A549 (cell line): ENCODE measurements around the gene PARP8. TPM values are rescaled to one million over a fixed set of nuclear protein-coding genes. Genes with fewer than 3 reads are reported as not detected.
"Not testable (repeated sequence)": the region's sequence is repeated elsewhere in the genome, so short reads cannot be mapped to it uniquely, and the experiment has no call there.

ENCODE experiments used
- ATAC-seq, 2 experiments: fragments of 200-7000 bp in 1 of 2; fragments of >200 bp in 1 of 2; cut with Nextera tagmentation in 1 of 2; cut with Tn5 transposase in 1 of 2; 3 replicates each; pipeline versions ENCODE4 v1.8.0 to v1.9.1; 2018 to 2020; ENCODE audit warnings: mild to moderate bottlenecking in 1 of 2, moderate library complexity in 1 of 2
- CTCF ChIA-PET: fragments of 300-600 bp; sonication (Branson Sonifier 250); formaldehyde crosslinking; extraction: SDS; loops from one replicate; lab custom pipeline; 2021; ENCODE audit warnings: antibody characterized with exemption, inconsistent platforms; lab: Yijun Ruan, JAX
- POLR2A ChIA-PET: fragments of 350-600 bp; formaldehyde crosslinking; extraction: SDS; loops from one replicate; lab custom pipeline; 2021; ENCODE audit warnings: antibody characterized with exemption, inconsistent platforms; lab: Yijun Ruan, JAX
- DNase-seq, 2 experiments: peaks; one replicate each; pipeline versions ENCODE4 v3.0.0 to v3.0.0-alpha.2; 2011 to 2016; ENCODE audit warnings: low read depth in 1 of 2, low spot score in 1 of 2
- FAIRE-seq: peaks from 2 replicates; lab custom pipeline; 2011; peaks lifted over from hg19 to GRCh38; lab: Jason Lieb, UNC
- H3K27ac ChIP-seq, 2 experiments: fragments of >200 bp; sonication (Bioruptor Twin); formaldehyde crosslinking; 3 replicates each; pipeline ENCODE4 v1.5.1; 2016 to 2017
- H3K4me1 ChIP-seq: fragments of >200 bp; sonication (Bioruptor Twin); formaldehyde crosslinking; 3 replicates; pipeline ENCODE4 v1.6.1; 2016
- H3K4me2 ChIP-seq: fragments of >200 bp; sonication (Bioruptor Twin); formaldehyde crosslinking; 3 replicates; pipeline ENCODE4 v1.6.1; 2016
- H3K4me3 ChIP-seq: fragments of >200 bp; sonication (Bioruptor Twin); formaldehyde crosslinking; 3 replicates; pipeline ENCODE4 v1.5.1; 2016
- H3K9me3 ChIP-seq: fragments of >200 bp; sonication (Bioruptor Twin); formaldehyde crosslinking; 3 replicates; pipeline ENCODE4 v1.6.1; 2016
- CBX8 ChIP-seq: fragments of 200-600 bp; sonication (generic); IDR thresholded peaks from 2 replicates; pipeline ENCODE4 v1.6.1; 2016
- CEBPB ChIP-seq, 2 experiments: fragments of >200 bp in 1 of 2; sonication (Bioruptor Twin) in 1 of 2; formaldehyde crosslinking in 1 of 2; IDR thresholded peaks; 2 replicates each; pipeline ENCODE4 v1.6.1; 2012 to 2016
- CTCF ChIP-seq: fragments of >200 bp; sonication (Bioruptor Twin); formaldehyde crosslinking; IDR thresholded peaks from 3 replicates; pipeline ENCODE4 v1.5.1; 2016
- EP300 ChIP-seq, 2 experiments: fragments of >200 bp; sonication (Bioruptor Twin); formaldehyde crosslinking; IDR thresholded peaks; 2 replicates in 1 of 2; 3 replicates in 1 of 2; pipeline ENCODE4 v1.6.1; 2016 to 2017
- GATA3 ChIP-seq: IDR thresholded peaks from 2 replicates; pipeline ENCODE4 v1.6.1; 2012; ENCODE audit warnings: borderline replicate concordance
- JUNB ChIP-seq: fragments of >200 bp; sonication (Bioruptor Twin); formaldehyde crosslinking; IDR thresholded peaks from 2 replicates; pipeline ENCODE4 v1.6.1; 2016
- KDM1A ChIP-seq: fragments of 200-600 bp; sonication (generic); IDR thresholded peaks from 2 replicates; pipeline ENCODE4 v1.6.1; 2016; ENCODE audit warnings: low read depth, mild to moderate bottlenecking
- NR3C1 ChIP-seq: fragments of >200 bp; sonication (Bioruptor Twin); formaldehyde crosslinking; IDR thresholded peaks from 3 replicates; pipeline ENCODE4 v1.6.1; 2017
- ZC3H11A ChIP-seq: fragments of 450-650 bp; IDR thresholded peaks from 2 replicates; pipeline ENCODE4 v1.6.1; 2014; ENCODE audit warnings: antibody characterized with exemption, mild to moderate bottlenecking
- ZNF302 ChIP-seq: fragments of 250-450 bp; sonication (Bioruptor Pico); IDR thresholded peaks from 2 replicates; pipeline ENCODE4 v1.9.0; 2021; ENCODE audit warnings: inconsistent platforms, mild to moderate bottlenecking, moderate library complexity
- WGBS: methylation state at CpG from one replicate; pipeline ENCODE4 v1.1.6; 2017; ENCODE audit errors: missing lambda C conversion rate; 5-methylcytosine and 5-hydroxymethylcytosine counted together
- polyA plus RNA-seq, 4 experiments: library from polyadenylated mRNA; depleted of rRNA in 3 of 4; stranded (reverse); fragments of >200 nt; fragmentation: RNase III in 1 of 4; extraction: RNeasy Plus Mini Kit Qiagen cat#74134 plus additional on column Dnase treatment in 1 of 4; gene quantifications; 2 replicates in 3 of 4; 3 replicates in 1 of 4; pipeline ENCODE4 v1.2.3, GENCODE V29; 2011 to 2017
- TF ChIP-seq, protein P1 (sequence below): IDR thresholded peaks from 2 replicates; pipeline ENCODE4 v1.6.1; 2012

The PARP8 gene
- polyA plus RNA-seq, 2 of the 4 experiments (the other 2 are of a cell fraction): 0.01 to 0.48 TPM

DNA sequence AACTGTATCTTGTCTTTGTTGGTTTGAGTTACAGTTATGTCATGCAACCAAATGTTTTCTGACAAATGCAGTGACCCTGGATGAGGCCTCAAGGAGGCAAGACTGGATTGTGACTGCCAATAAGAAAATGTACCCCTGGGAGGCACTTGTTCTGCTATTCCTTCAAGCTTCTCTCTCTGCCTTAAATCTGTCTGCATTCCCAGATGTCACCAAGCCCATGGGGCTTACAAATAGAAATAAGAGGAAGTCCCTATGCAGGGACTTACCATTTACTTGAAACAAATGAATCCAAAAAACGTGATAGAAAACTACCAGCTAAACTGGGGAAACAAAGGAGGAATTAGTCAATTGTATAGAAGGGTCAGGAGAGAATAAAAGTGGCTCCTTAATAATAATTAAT is 8.2 kb upstream of the PARP8 start (continued):
- no peak for TF ChIP-seq ZC3H11A

DNA sequence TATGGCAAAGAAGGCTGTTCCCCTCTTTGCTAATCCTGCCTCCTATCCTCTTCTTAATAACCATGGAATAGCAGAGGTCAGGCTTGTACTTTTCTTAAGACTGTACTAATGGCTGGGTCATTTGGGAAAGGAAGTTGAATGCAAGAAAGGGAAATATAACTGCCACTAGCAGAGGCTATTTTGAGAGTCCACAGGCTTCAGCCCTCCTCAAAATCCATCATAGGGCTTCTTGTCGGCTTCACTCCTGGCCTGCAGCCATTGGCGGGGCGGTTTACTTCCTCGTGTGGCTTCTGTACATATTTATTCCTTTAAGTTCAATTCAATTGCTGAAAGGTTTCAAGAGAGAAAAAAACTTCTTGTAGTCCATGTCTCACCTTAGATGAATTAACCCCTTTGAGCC is 2.8 kb upstream of the PARP8 start:
- no peaks in the 10 kb centered on the region for H3K9me3 ChIP-seq
- POLR2A ChIA-PET: no interaction called here
- CTCF ChIA-PET: no interaction called here
- H3K4me2 ChIP-seq: no peak overlapping the region
- no peak overlapping the region for H3K4me3 ChIP-seq
- TF ChIP-seq KDM1A: no peak
- TF ChIP-seq JUNB: no peak
- TF ChIP-seq GATA3: no peak
- no peak for TF ChIP-seq CBX8
- TF ChIP-seq, protein P1, sequence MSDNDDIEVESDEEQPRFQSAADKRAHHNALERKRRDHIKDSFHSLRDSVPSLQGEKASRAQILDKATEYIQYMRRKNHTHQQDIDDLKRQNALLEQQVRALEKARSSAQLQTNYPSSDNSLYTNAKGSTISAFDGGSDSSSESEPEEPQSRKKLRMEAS: no peak
- no peak for TF ChIP-seq CTCF
- TF ChIP-seq, all 56 proteins: peak for 0
- H3K4me1 ChIP-seq: no peaks in the 10 kb centered on the region
- no peak overlapping the region for H3K27ac ChIP-seq
- DNase-seq: no peak
- ATAC-seq: no peak
- FAIRE-seq: no peak
- WGBS: 69% methylated on average over 4 of the region's 4 CpGs

DNA sequence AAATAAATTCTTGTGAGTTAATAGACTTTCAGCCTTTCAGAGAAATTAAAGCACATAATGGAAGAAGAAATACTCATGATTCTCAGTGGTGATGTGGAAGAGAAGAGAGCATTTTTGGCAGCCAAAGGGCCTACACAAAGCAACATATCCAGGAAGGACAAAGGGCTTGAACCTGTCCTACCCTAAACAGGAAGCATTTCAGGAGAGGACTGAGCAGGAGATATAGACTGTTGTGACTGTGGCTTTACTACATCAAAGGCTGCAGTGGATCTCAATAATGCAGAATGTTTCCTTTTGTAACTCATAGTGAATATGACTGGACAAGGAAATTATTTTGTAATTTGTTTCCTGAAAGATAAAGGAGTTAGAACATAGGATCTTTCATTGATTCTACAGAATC is 1.3 kb upstream of the PARP8 start:
- ATAC-seq: no peak
- FAIRE-seq: no peak
- Histone ChIP-seq H3K9me3 (no peaks in the 10 kb centered on the region), H3K4me1 (no peaks in the 10 kb centered on the region), H3K4me3 (no peak overlapping the region), H3K4me2 (no peak overlapping the region), H3K27ac (no peak overlapping the region)
- ChIA-PET POLR2A (no interaction called here), CTCF (no interaction called here)
- TF ChIP-seq ZNF302 (CRISPR knock-in tag): no peak
- no peak for DNase-seq

DNA sequence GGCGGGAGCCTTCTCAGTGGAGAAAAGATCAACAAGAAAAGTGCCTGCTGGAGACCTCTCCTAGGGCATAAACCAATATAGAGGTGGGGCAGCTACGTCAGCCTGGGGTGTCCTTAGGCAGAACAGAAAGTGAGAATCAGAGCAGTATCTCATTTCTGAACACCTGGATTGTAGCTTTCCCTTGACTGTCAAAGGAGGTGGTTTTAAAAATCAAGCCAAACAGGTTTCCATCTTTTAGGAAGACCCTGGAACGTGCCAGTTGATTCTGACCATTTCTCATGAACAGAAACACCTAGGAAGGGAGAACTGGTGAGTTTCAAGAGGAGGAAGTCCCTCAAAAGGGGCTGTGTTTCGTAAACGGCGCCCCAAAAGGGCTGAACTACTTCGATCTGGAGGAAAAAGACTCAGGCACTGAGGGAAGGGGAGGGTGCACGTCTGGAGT is 655 bp upstream of the PARP8 start:
- H3K4me1 ChIP-seq, ATAC-seq, DNase-seq, H3K27ac ChIP-seq, POLR2A ChIA-PET, CTCF ChIA-PET, H3K9me3 ChIP-seq, FAIRE-seq: not testable (repeated sequence)
- WGBS: 83% methylated on average over 8 of the region's 8 CpGs
- Histone ChIP-seq H3K4me3 (peak overlapping the region; percentile 75; the same call in 2 of the 3 replicates), H3K4me2 (peak overlapping the region; percentile 100; the same call in 2 of the 3 replicates)

- Histone ChIP-seq H3K4me3 (peak overlapping the region; percentile 75), H3K9me3 (no peaks in the 10 kb centered on the region), H3K4me2 (peak overlapping the region; percentile 100), H3K4me1 (no peaks in the 10 kb centered on the region), H3K27ac (peak overlapping the region; percentile 44 to 69; a peak in 5 of 6 replicates)
- no peak for TF ChIP-seq EP300 (IDR thresholded peaks at IDR 0.05)
- peak; percentile 72 to 82; a peak in 3 of 4 replicates for TF ChIP-seq CEBPB (IDR thresholded peaks at IDR 0.05)
- TF ChIP-seq NR3C1: no peak
- TF ChIP-seq, protein P1: 0 out of 2 replicates have a peak, but pooled peaks have one; percentile 37
- DNase-seq (peak in 1 of 2 experiments; percentile 23), FAIRE-seq (no peak), ATAC-seq (peak; percentile 58 to 86; a peak in 4 of 6 replicates)
- ChIA-PET CTCF (interaction anchor here (0.5 kb wide), 1 partner anchor 48 kb away, joined by 3 read pairs; no protein-coding TSS in a partner anchor), POLR2A (no interaction called here)
- WGBS: 3% methylated on average over 21 of the region's 46 CpGs
Observed at GRCh38 chr5:50667023-50667652, 701 bp downstream of the PARP8 start.
